Endothelial cell of umbilical vein (primary cell): Measurements from ENCODE around the gene ITGA11. TPM values are rescaled to one million over a fixed set of nuclear protein-coding genes. Genes with fewer than 3 reads are reported as not detected.

ENCODE experiments used
- BruUV-seq: library from RNA; stranded (reverse); fragments of 400-500 nt; replicated peaks from 2 replicates; lab custom pipeline; 2021; lab: Mats Ljungman, UMichigan
- CTCF ChIA-PET: fragments of 300-600, 350-600 bp; sonication (Branson Sonifier 250); formaldehyde crosslinking; loops from one replicate; lab custom pipeline; 2021; ENCODE audit warnings: antibody characterized with exemption, inconsistent platforms; lab: Charles Lee
- POLR2A ChIA-PET: fragments of 300-600, 350-600 bp; sonication (Branson Sonifier 250); formaldehyde crosslinking; loops from one replicate; lab custom pipeline; 2021; ENCODE audit warnings: antibody characterized with exemption, inconsistent platforms; lab: Charles Lee
- DNase-seq: peaks from one replicate; pipeline ENCODE4 v3.0.0-alpha.2; 2011; ENCODE audit warnings: low read depth, low spot score
- FAIRE-seq: peaks from 2 replicates; lab custom pipeline; 2011; peaks lifted over from hg19 to GRCh38; lab: Jason Lieb, UNC
- H2AFZ ChIP-seq: 2 replicates; pipeline ENCODE4 v1.6.0; 2012; ENCODE audit warnings: low read depth, low read length, control low read depth, inconsistent platforms
- H3K27ac ChIP-seq: 2 replicates; pipeline ENCODE4 v1.5.1; 2011; ENCODE audit warnings: low read depth, mild to moderate bottlenecking, control low read depth, low read length, moderate library complexity; ENCODE audit not compliant: insufficient read depth
- H3K27me3 ChIP-seq, 2 experiments: 2 replicates each; pipeline versions ENCODE4 v1.6.0 to v1.6.1; 2011; ENCODE audit warnings: low read length in 2 of 2, mixed read lengths in 1 of 2; ENCODE audit not compliant: control insufficient read depth in 2 of 2, insufficient read depth in 2 of 2
- H3K36me3 ChIP-seq, 2 experiments: 2 replicates in 1 of 2; 3 replicates in 1 of 2; pipeline ENCODE4 v1.5.1; 2011; ENCODE audit warnings: low read length in 2 of 2, mild to moderate bottlenecking in 1 of 2, moderate library complexity in 1 of 2; ENCODE audit not compliant: control insufficient read depth in 2 of 2, insufficient read depth in 2 of 2; ENCODE audit errors: extremely low read depth in 1 of 2
- H3K4me1 ChIP-seq: 3 replicates; pipeline ENCODE4 v1.5.1; 2011; ENCODE audit warnings: mild to moderate bottlenecking, low read length; ENCODE audit not compliant: control insufficient read depth, insufficient read depth; ENCODE audit errors: extremely low read depth
- H3K4me2 ChIP-seq: 2 replicates; pipeline ENCODE4 v1.6.1; 2011; ENCODE audit warnings: low read length, control low read depth, mixed read lengths; ENCODE audit not compliant: insufficient read depth
- H3K4me3 ChIP-seq, 3 experiments: fragments of 200-600 bp in 1 of 3; sonication (generic), shearing (Covaris generic) in 1 of 3; replicated peaks in 1 of 3; 2 replicates each; pipeline ENCODE4 v1.5.1; 2011 to 2016; ENCODE audit warnings: control low read depth in 3 of 3, low read length in 3 of 3, mild to moderate bottlenecking in 2 of 3, inconsistent platforms in 1 of 3, low read depth in 1 of 3, moderate library complexity in 1 of 3; ENCODE audit not compliant: insufficient read depth in 1 of 3
- H3K79me2 ChIP-seq: 2 replicates; pipeline ENCODE4 v1.6.0; 2012; ENCODE audit warnings: low read length, inconsistent platforms; ENCODE audit not compliant: control insufficient read depth, insufficient read depth
- H3K9ac ChIP-seq: replicated peaks from 2 replicates; pipeline ENCODE3; 2011; ENCODE audit warnings: low read length, control low read depth; ENCODE audit not compliant: insufficient read depth; ENCODE audit errors: extremely low read depth
- H3K9me1 ChIP-seq: replicated peaks from 3 replicates; pipeline ENCODE4 v1.6.0; 2011; ENCODE audit warnings: mild to moderate bottlenecking, low read length; ENCODE audit not compliant: control insufficient read depth, insufficient read depth; ENCODE audit errors: extremely low read depth
- H3K9me3 ChIP-seq: replicated peaks from 2 replicates; pipeline ENCODE4 v1.5.1; 2012; ENCODE audit warnings: low read length, inconsistent platforms; ENCODE audit not compliant: control insufficient read depth, insufficient read depth
- H4K20me1 ChIP-seq: replicated peaks from 2 replicates; pipeline ENCODE3; 2011; ENCODE audit warnings: mild to moderate bottlenecking, low read length; ENCODE audit not compliant: control insufficient read depth, insufficient read depth; ENCODE audit errors: extremely low read depth
- CTCF ChIP-seq, 2 donors: IDR thresholded peaks; 1 replicate in 1 of 2; 2 replicates in 1 of 2; pipeline ENCODE4 v1.5.1; 2011; ENCODE audit warnings: low read length in 2 of 2, mild to moderate bottlenecking in 2 of 2, moderate library complexity in 2 of 2, control low read depth in 1 of 2, inconsistent platforms in 1 of 2, low read depth in 1 of 2; ENCODE audit not compliant: insufficient read depth in 1 of 2; ENCODE audit errors: extremely low read depth in 1 of 2
- EZH2 ChIP-seq: IDR thresholded peaks from 2 replicates; pipeline ENCODE4 v1.6.1; 2012; ENCODE audit warnings: borderline replicate concordance, low read depth, mild to moderate bottlenecking, moderate library complexity, low read length, inconsistent platforms; ENCODE audit not compliant: severe bottlenecking
- FOS ChIP-seq: IDR thresholded peaks from 2 replicates; pipeline ENCODE4 v1.6.1; 2011; ENCODE audit warnings: mild to moderate bottlenecking, low read length, moderate library complexity, borderline replicate concordance; ENCODE audit not compliant: insufficient read depth
- GATA2 ChIP-seq: IDR thresholded peaks from 2 replicates; pipeline ENCODE4 v1.7.0; 2011; ENCODE audit warnings: low read depth, mild to moderate bottlenecking, moderate library complexity, mixed read lengths, low read length; ENCODE audit not compliant: insufficient read length, insufficient read depth
- JUN ChIP-seq: IDR thresholded peaks from 2 replicates; pipeline ENCODE4 v1.6.1; 2011; ENCODE audit warnings: borderline replicate concordance, low read depth; ENCODE audit not compliant: insufficient read length, insufficient read depth
- MAX ChIP-seq: IDR thresholded peaks from 2 replicates; pipeline ENCODE4 v1.6.1; 2011; ENCODE audit not compliant: insufficient read depth, insufficient read length
- MYC ChIP-seq: IDR thresholded peaks from one replicate; pipeline ENCODE4 v1.6.1; 2011; ENCODE audit warnings: mild to moderate bottlenecking, low read depth, low read length
- POLR2A ChIP-seq: IDR thresholded peaks from 2 replicates; pipeline ENCODE4 v1.6.1; 2012; ENCODE audit warnings: low read depth, mild to moderate bottlenecking, control low read depth, low read length
- POLR2AphosphoS5 ChIP-seq: IDR thresholded peaks from 2 replicates; pipeline ENCODE4 v1.6.1; 2012; ENCODE audit warnings: low read depth, mild to moderate bottlenecking, control low read depth, low read length, moderate library complexity; ENCODE audit not compliant: insufficient read depth
- dilution Hi-C: fragments of 300-500 bp; cut with MboI; formaldehyde crosslinking; loops from one replicate; pipeline ENCODE4 v1.15.0; 2019; ENCODE audit warnings: low sequenced_read_pairs; ENCODE audit not compliant: extremely low pct_ligation_motif_present
- intact Hi-C: fragments of 100-400 bp; cut with micrococcal nuclease; formaldehyde crosslinking; loops from one replicate; pipeline ENCODE4 v1.10.0; 2022
- polyA plus RNA-seq, 4 experiments: library from polyadenylated mRNA; depleted of rRNA in 3 of 4; stranded (reverse) in 3 of 4; unstranded in 1 of 4; fragments of >200 nt; gene quantifications; 2 replicates each; pipeline versions ENCODE4 v1.2.1 to v1.2.3, GENCODE V29; 2011 to 2012; ENCODE audit warnings: missing spikeins in 1 of 4
- total RNA-seq: library from RNA; stranded (reverse); gene quantifications from 2 replicates; pipeline ENCODE4 v1.2.3, GENCODE V29; 2021

ITGA11 gene
- total and polyA plus RNA-seq, 2 donors (not counting 3 experiments of a cell fraction or from before 2014, with no cell fraction given) = 0.18 to 1.0 TPM

GRCh38 chr15:68310804-68311463 is 121.0 kb downstream of the ITGA11 start:
- BruUV-seq = no TSS peak
- TF ChIP-seq EZH2 = no peak
- TF ChIP-seq POLR2AphosphoS5 = no peak
- TF ChIP-seq CTCF (IDR thresholded peaks at IDR 0.05; ENCODE audit: extremely low read depth in 1 of 2, insufficient read depth in 1 of 2, low read depth in 1 of 2, low read length in 2 of 2) = no peak
- TF ChIP-seq JUN = no peak
- TF ChIP-seq MAX = no peak
- TF ChIP-seq GATA2 = no peak
- TF ChIP-seq POLR2A = no peak
- TF ChIP-seq FOS = no peak
- no peak for TF ChIP-seq MYC
- POLR2A ChIA-PET = no interaction called here
- CTCF ChIA-PET = interaction anchor here (0.7 to 1.3 kb wide), 3 partner anchors 58 to 614 kb away, joined by 3 read pairs; no protein-coding TSS in a partner anchor
- Histone ChIP-seq H3K4me3 (no peak overlapping the region), H3K27me3 (no peaks in the 10 kb centered on the region), H3K79me2 (no peaks in the 10 kb centered on the region), H3K9me1 (no peaks in the 10 kb centered on the region), H3K4me2 (no peak overlapping the region), H3K36me3 (no peaks in the 10 kb centered on the region), H3K9me3 (no peaks in the 10 kb centered on the region), H2AFZ (no peak overlapping the region), H3K9ac (no peak overlapping the region), H3K4me1 (peaks cover 5% of the 10 kb centered on the region), H4K20me1 (no peaks in the 10 kb centered on the region), H3K27ac (no peak overlapping the region)
- no peak for DNase-seq
- intact Hi-C loops (no loop called here), dilution Hi-C loops (no loop called here)
- no peak for FAIRE-seq
